Epithelial cell of esophagus (primary cell): ENCODE measurements around the gene ZNF785.

Source experiments
- DNase-seq: peaks from one replicate; pipeline ENCODE4 v3.0.0; 2010; ENCODE audit warnings: low read depth
- H3K4me3 ChIP-seq: 2 replicates; pipeline ENCODE4 v1.5.1; 2011; ENCODE audit warnings: mild to moderate bottlenecking, low read length, control low read depth
- TF ChIP-seq, protein P1 (sequence below): IDR thresholded peaks from 2 replicates; pipeline ENCODE4 v1.5.1; 2011; ENCODE audit warnings: low read depth, mild to moderate bottlenecking, low read length, control low read depth, inconsistent platforms; ENCODE audit not compliant: insufficient read depth; ENCODE audit errors: missing control alignments

ZNF785 gene

GRCh38 chr16:30533146-30533522 lies 52.4 kb downstream of the ZNF785 start:
- peak overlapping the region; percentile 94 for H3K4me3 ChIP-seq
- DNase-seq: no peak
- TF ChIP-seq, protein P1, sequence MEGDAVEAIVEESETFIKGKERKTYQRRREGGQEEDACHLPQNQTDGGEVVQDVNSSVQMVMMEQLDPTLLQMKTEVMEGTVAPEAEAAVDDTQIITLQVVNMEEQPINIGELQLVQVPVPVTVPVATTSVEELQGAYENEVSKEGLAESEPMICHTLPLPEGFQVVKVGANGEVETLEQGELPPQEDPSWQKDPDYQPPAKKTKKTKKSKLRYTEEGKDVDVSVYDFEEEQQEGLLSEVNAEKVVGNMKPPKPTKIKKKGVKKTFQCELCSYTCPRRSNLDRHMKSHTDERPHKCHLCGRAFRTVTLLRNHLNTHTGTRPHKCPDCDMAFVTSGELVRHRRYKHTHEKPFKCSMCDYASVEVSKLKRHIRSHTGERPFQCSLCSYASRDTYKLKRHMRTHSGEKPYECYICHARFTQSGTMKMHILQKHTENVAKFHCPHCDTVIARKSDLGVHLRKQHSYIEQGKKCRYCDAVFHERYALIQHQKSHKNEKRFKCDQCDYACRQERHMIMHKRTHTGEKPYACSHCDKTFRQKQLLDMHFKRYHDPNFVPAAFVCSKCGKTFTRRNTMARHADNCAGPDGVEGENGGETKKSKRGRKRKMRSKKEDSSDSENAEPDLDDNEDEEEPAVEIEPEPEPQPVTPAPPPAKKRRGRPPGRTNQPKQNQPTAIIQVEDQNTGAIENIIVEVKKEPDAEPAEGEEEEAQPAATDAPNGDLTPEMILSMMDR: no peak

- TF ChIP-seq, protein P1: no peak
- no peak overlapping the region for H3K4me3 ChIP-seq
- no peak for DNase-seq
Observed at GRCh38 chr16:30532285-30533145, 53.0 kb downstream of the ZNF785 start.
